HepG2 (cell line): ENCODE data around the gene CMTM5. TPM values are rescaled to one million over a fixed set of nuclear protein-coding genes. Genes with fewer than 3 reads are reported as not detected.

Source experiments
- ASH2L ChIP-seq: fragments of 300-600, 200-600 bp; sonication (generic); IDR thresholded peaks from 2 replicates; pipeline ENCODE4 v1.7.0; 2017; ENCODE audit warnings: low read depth, mild to moderate bottlenecking, moderate library complexity, mixed read lengths, low read length; ENCODE audit not compliant: insufficient read length
- CC2D1A ChIP-seq: sonication (generic); formaldehyde crosslinking; IDR thresholded peaks from 2 replicates; pipeline ENCODE4 v1.8.1; 2023; ENCODE audit warnings: mild to moderate bottlenecking, missing genetic modification reagents
- CCAR2 ChIP-seq: fragments of 200-400 bp; formaldehyde crosslinking; optimal IDR thresholded peaks from 2 replicates; pipeline ENCODE3; 2018; ENCODE audit warnings: low read depth, mild to moderate bottlenecking, low read length, moderate library complexity
- CTCF ChIP-seq: sonication (generic); formaldehyde crosslinking; IDR thresholded peaks from 2 replicates; pipeline ENCODE4 v1.5.0; 2020; ENCODE audit warnings: mild to moderate bottlenecking, missing genetic modification reagents, moderate library complexity
- EZH2 ChIP-seq: conservative IDR thresholded peaks from 2 replicates; pipeline ENCODE4 v1.6.1; 2012; ENCODE audit warnings: mild to moderate bottlenecking, low read depth, low read length, moderate library complexity
- FLYWCH1 ChIP-seq: sonication (generic); formaldehyde crosslinking; IDR thresholded peaks from 2 replicates; pipeline ENCODE4 v1.8.1; 2023; ENCODE audit warnings: mild to moderate bottlenecking, missing genetic modification reagents
- FOXC1 ChIP-seq: sonication (generic); formaldehyde crosslinking; IDR thresholded peaks from 2 replicates; pipeline ENCODE4 v1.8.0; 2022; ENCODE audit warnings: mild to moderate bottlenecking, missing genetic modification reagents, borderline replicate concordance
- GRHL1 ChIP-seq: sonication (generic); formaldehyde crosslinking; conservative IDR thresholded peaks from 2 replicates; pipeline ENCODE4 v1.8.0; 2022; ENCODE audit warnings: missing genetic modification reagents
- HDAC1 ChIP-seq: sonication (generic); formaldehyde crosslinking; IDR thresholded peaks from 2 replicates; pipeline ENCODE4 v1.5.1; 2020; ENCODE audit warnings: mild to moderate bottlenecking, missing genetic modification reagents
- ISL2 ChIP-seq: sonication (generic); formaldehyde crosslinking; IDR thresholded peaks from 2 replicates; pipeline ENCODE4 v1.5.0; 2020; ENCODE audit warnings: missing genetic modification reagents
- KAT2B ChIP-seq: fragments of 150-350 bp; IDR thresholded peaks from 2 replicates; pipeline ENCODE4 v1.6.1; 2014; ENCODE audit warnings: low read depth, low read length, borderline replicate concordance
- MTF2 ChIP-seq: sonication (generic); formaldehyde crosslinking; IDR thresholded peaks from 2 replicates; pipeline ENCODE4 v1.5.0; 2020; ENCODE audit warnings: missing genetic modification reagents, borderline replicate concordance
- NFRKB ChIP-seq: fragments of 450-650 bp; IDR thresholded peaks from 2 replicates; pipeline ENCODE4 v1.6.1; 2017
- RBAK ChIP-seq: sonication (generic); formaldehyde crosslinking; IDR thresholded peaks from 2 replicates; pipeline ENCODE4 v1.5.1; 2020; ENCODE audit warnings: mild to moderate bottlenecking, missing genetic modification reagents
- REL ChIP-seq: sonication (generic); formaldehyde crosslinking; conservative IDR thresholded peaks from 2 replicates; pipeline ENCODE4 v1.8.0; 2022; ENCODE audit warnings: mild to moderate bottlenecking, missing genetic modification reagents, moderate library complexity
- SALL1 ChIP-seq: sonication (generic); formaldehyde crosslinking; IDR thresholded peaks from 2 replicates; pipeline ENCODE4 v1.8.0; 2022; ENCODE audit warnings: mild to moderate bottlenecking, missing genetic modification reagents
- SRSF9 ChIP-seq: fragments of 200-400 bp; formaldehyde crosslinking; IDR thresholded peaks from 2 replicates; pipeline ENCODE4 v1.6.1; 2018; ENCODE audit warnings: borderline replicate concordance, mild to moderate bottlenecking, low read depth, low read length; ENCODE audit not compliant: insufficient read depth, poor library complexity, severe bottlenecking
- THAP9 ChIP-seq: sonication (generic); formaldehyde crosslinking; IDR thresholded peaks from 2 replicates; pipeline ENCODE4; 2020; ENCODE audit warnings: missing genetic modification reagents, mild to moderate bottlenecking, borderline replicate concordance
- ZFP1 ChIP-seq: IDR thresholded peaks from 2 replicates; pipeline ENCODE4 v1.6.1; 2016
- ZFP90 ChIP-seq: sonication (generic); formaldehyde crosslinking; IDR thresholded peaks from 2 replicates; pipeline ENCODE4 v1.8.0; 2022; ENCODE audit warnings: missing genetic modification reagents, mild to moderate bottlenecking, inconsistent platforms, borderline replicate concordance
- ZNF282 ChIP-seq: fragments of 450-650 bp; IDR thresholded peaks from 2 replicates; pipeline ENCODE4 v1.6.1; 2018; ENCODE audit not compliant: partially characterized antibody
- ZNF335 ChIP-seq: sonication (generic); formaldehyde crosslinking; IDR thresholded peaks from 2 replicates; pipeline ENCODE4 v1.4.0; 2020; ENCODE audit warnings: missing genetic modification reagents
- ZNF543 ChIP-seq: sonication (generic); formaldehyde crosslinking; IDR thresholded peaks from 2 replicates; pipeline ENCODE4 v1.4.0; 2020; ENCODE audit warnings: mild to moderate bottlenecking, missing genetic modification reagents
- ZNF557 ChIP-seq: sonication (generic); formaldehyde crosslinking; IDR thresholded peaks from 2 replicates; pipeline ENCODE4 v1.4.0; 2020; ENCODE audit warnings: missing genetic modification reagents
- polyA plus RNA-seq, 8 experiments: library from polyadenylated mRNA; depleted of rRNA in 3 of 8; stranded (reverse) in 7 of 8; unstranded in 1 of 8; fragments of >200 nt; fragmentation: Illumina TruSeq in 4 of 8; extraction: Trizol in 4 of 8; gene quantifications; 2 replicates each; pipeline versions ENCODE4 v1.2.1 to v1.2.3, GENCODE V29; 2011 to 2016; ENCODE audit warnings: low read depth in 4 of 8, missing spikeins in 1 of 8, mixed read lengths in 1 of 8; ENCODE audit not compliant: insufficient read depth in 1 of 8
- total RNA-seq, 5 experiments: library from RNA; depleted of rRNA; stranded (reverse); fragments of >200 nt; fragmentation: Illumina TruSeq; extraction: Trizol; gene quantifications; 2 replicates each; pipeline ENCODE4 v1.2.3, GENCODE V29; 2016; ENCODE audit warnings: low read depth in 1 of 5

Gene CMTM5
- total and polyA plus RNA-seq, 2 of the 13 experiments (the other 11 are each of a cell fraction or from before 2014, with no cell fraction given) = not detected

GRCh38 chr14:23352506-23353432 lies 24.1 kb upstream of the CMTM5 start, which contains the start of gene SLC22A17 (continued):
- TF ChIP-seq GRHL1 (CRISPR knock-in tag) (no peak), CTCF (CRISPR knock-in tag) (peak; percentile 6), CCAR2 (no peak), REL (CRISPR knock-in tag) (0 out of 2 replicates have a peak, but pooled peaks have one; percentile 49), NFRKB (no peak), FOXC1 (CRISPR knock-in tag) (peak; percentile 21; the same call in 1 of the 2 replicates), EZH2 (0 out of 2 replicates have a peak, but pooled peaks have one; percentile 18), ZNF543 (CRISPR knock-in tag) (no peak), CC2D1A (CRISPR knock-in tag) (no peak), ZNF282 (no peak), KAT2B (no peak), ASH2L (no peak), ISL2 (CRISPR knock-in tag) (no peak), FLYWCH1 (CRISPR knock-in tag) (no peak), ZNF335 (no peak), MTF2 (CRISPR knock-in tag) (peak; percentile 82; the same call in 1 of the 2 replicates), RBAK (CRISPR knock-in tag) (no peak), SALL1 (CRISPR knock-in tag) (peak; percentile 50; the same call in 1 of the 2 replicates), SRSF9 (no peak), ZFP1 (CRISPR knock-in tag) (no peak), THAP9 (CRISPR knock-in tag) (peak; percentile 38; the same call in 1 of the 2 replicates), ZFP90 (CRISPR knock-in tag) (no peak; the same call in 1 of the 2 replicates), HDAC1 (CRISPR knock-in tag) (no peak), ZNF557 (CRISPR knock-in tag) (no peak)
